Lung (tissue), 12 donors: Measurements from ENCODE around the gene TMEM161A. TPM values are rescaled to one million over a fixed set of nuclear protein-coding genes. Genes with fewer than 3 reads are reported as not detected.
"Not testable (repeated sequence)": the region's sequence is repeated elsewhere in the genome, so short reads cannot be mapped to it uniquely, and the experiment has no call there.

Experiments
- ATAC-seq: fragments of 200-7000 bp; cut with Tn5 transposase; one replicate; pipeline ENCODE4 v1.9.1; 2020; ENCODE audit warnings: moderate number of reproducible peaks; ENCODE audit not compliant: insufficient read depth, low FRiP score
- DNase-seq, 3 donors: peaks; one replicate each; pipeline ENCODE4 v3.0.0-alpha.2; 2013 to 2017
- H3K27ac ChIP-seq, 2 donors: one replicate each; pipeline ENCODE4 v1.5.1; 2013; ENCODE audit warnings: mild to moderate bottlenecking in 2 of 2, moderate library complexity in 2 of 2, control low read depth in 1 of 2, inconsistent platforms in 1 of 2, low read depth in 1 of 2, low read length in 1 of 2
- H3K27me3 ChIP-seq, 3 donors: one replicate each; pipeline ENCODE4 v1.5.1; 2013; ENCODE audit warnings: low read length in 2 of 3; ENCODE audit not compliant: control insufficient read depth in 3 of 3, insufficient read depth in 3 of 3
- H3K36me3 ChIP-seq, 4 donors: one replicate each; pipeline ENCODE4 v1.5.1; 2013; ENCODE audit warnings: low read length in 4 of 4, mild to moderate bottlenecking in 1 of 4, moderate library complexity in 1 of 4; ENCODE audit not compliant: control insufficient read depth in 4 of 4, insufficient read depth in 4 of 4
- H3K4me1 ChIP-seq, 5 donors: one replicate each; pipeline ENCODE4 v1.5.1; 2013; ENCODE audit warnings: low read length in 5 of 5, mild to moderate bottlenecking in 2 of 5, moderate library complexity in 1 of 5; ENCODE audit not compliant: control insufficient read depth in 5 of 5, insufficient read depth in 5 of 5
- H3K4me3 ChIP-seq: one replicate; pipeline ENCODE4 v1.5.1; 2013; ENCODE audit warnings: mild to moderate bottlenecking, control low read depth, moderate library complexity
- H3K9ac ChIP-seq, 2 donors: one replicate each; pipeline ENCODE4 v1.5.1; 2013; ENCODE audit warnings: low read length in 2 of 2, control low read depth in 1 of 2; ENCODE audit not compliant: insufficient read depth in 1 of 2
- H3K9me3 ChIP-seq, 4 donors: one replicate each; pipeline ENCODE4 v1.5.1; 2013; ENCODE audit warnings: low read length in 3 of 4, mild to moderate bottlenecking in 1 of 4, moderate library complexity in 1 of 4; ENCODE audit not compliant: control insufficient read depth in 4 of 4, insufficient read depth in 3 of 4
- CTCF ChIP-seq: IDR thresholded peaks from 2 replicates; pipeline ENCODE4 v1.5.1; 2012; ENCODE audit warnings: mild to moderate bottlenecking; ENCODE audit errors: control extremely low read depth, extremely low read depth
- WGBS, 2 donors: extraction: QIAGEN DNeasy Blood & Tissue Kit; methylation state at CpG; one replicate each; pipeline ENCODE4 v1.1.7; 2013; 5-methylcytosine and 5-hydroxymethylcytosine counted together
- polyA plus RNA-seq, 2 donors: library from polyadenylated mRNA; stranded (reverse); fragments of 200-250 nt; gene quantifications; one replicate each; pipeline ENCODE4 v1.2.1, GENCODE V29; 2013
- total RNA-seq, 2 donors: library from RNA; depleted of rRNA in 1 of 2; stranded (reverse); fragments of >200 nt in 1 of 2; gene quantifications; one replicate each; pipeline ENCODE4 v1.2.1, GENCODE V29; 2014 to 2021
- donor health status: control.
- donor health status: control.
- donor health status: Bipolar disorder and iron deficiency.
- donor health status: healthy.
- donor health status: DM: yes; HTN: yes; CAD: no.

TMEM161A gene
- total and polyA plus RNA-seq, 4 donors = 18.1 to 32.2 (median 23.1) TPM

- Histone ChIP-seq H3K9ac (peak overlapping the region; percentile 5 to 39), H3K9me3 (no peaks in the 10 kb centered on the region)
These were observed 32.2 kb downstream of the TMEM161A start for GRCh38 chr19:19106056-19106551.

GRCh38 chr19:19105365-19106055, 32.8 kb downstream of the TMEM161A start:
- Histone ChIP-seq H3K4me3 (peak overlapping the region; percentile 26), H3K9me3 (no peaks in the 10 kb centered on the region), H3K4me1 (peaks cover 0 to 12% (median 6%) of the 10 kb centered on the region in 5 donors), H3K9ac (peak overlapping the region; percentile 5 to 39), H3K27ac (peak overlapping the region in 1 of 2 donors; percentile 52), H3K36me3 (peaks cover 0 to 16% (median 2%) of the 10 kb centered on the region in 4 donors), H3K27me3 (no peaks in the 10 kb centered on the region)
- WGBS, 2 donors = 56 to 59% methylated on average over 33 to 36 of the region's 36 CpGs
- ATAC-seq (no peak), DNase-seq (peak; percentile 80 to 85 (median 83))
- TF ChIP-seq CTCF = no peak

More at GRCh38 chr19:19106056-19106551, 32.2 kb downstream of the TMEM161A start:
- ATAC-seq = no peak
- H3K27me3 ChIP-seq = no peaks in the 10 kb centered on the region
- peaks cover 0 to 12% (median 2%) of the 10 kb centered on the region in 4 donors for H3K36me3 ChIP-seq
- no peak for TF ChIP-seq CTCF
- DNase-seq = peak in 1 of 3 donors; percentile 38
- H3K4me1 ChIP-seq = peaks cover 0 to 14% (median 6%) of the 10 kb centered on the region in 5 donors
- no peak overlapping the region for H3K27ac ChIP-seq
- 58 to 64% methylated on average over 25 of the region's 25 CpGs for WGBS, 2 donors
- H3K4me3 ChIP-seq = no peak overlapping the region

GRCh38 chr19:19103167-19103566, 35.1 kb downstream of the TMEM161A start:
- no peak for DNase-seq
- no peak for TF ChIP-seq CTCF
- Histone ChIP-seq H3K27ac (no peak overlapping the region), H3K36me3 (peaks cover 0 to 14% (median 3%) of the 10 kb centered on the region in 4 donors), H3K27me3 (no peaks in the 10 kb centered on the region), H3K4me1 (peaks cover 0 to 8% (median 6%) of the 10 kb centered on the region in 5 donors), H3K4me3 (no peak overlapping the region), H3K9ac (no peak overlapping the region), H3K9me3 (no peaks in the 10 kb centered on the region)
- ATAC-seq = no peak
- 95 to 98% methylated on average over 11 of the region's 11 CpGs for WGBS, 2 donors

GRCh38 chr19:19102566-19102965, 35.7 kb downstream of the TMEM161A start:
- H3K4me3 ChIP-seq, H3K4me1 ChIP-seq, H3K27me3 ChIP-seq, H3K9ac ChIP-seq, H3K27ac ChIP-seq, ATAC-seq, H3K9me3 ChIP-seq, DNase-seq: not testable (repeated sequence)
- 97% methylated on average over 10 of the region's 10 CpGs for WGBS, 2 donors
- H3K36me3 ChIP-seq = peaks cover 0 to 10% (median 5%) of the 10 kb centered on the region in 4 donors
